OCI-LY7 (cell line): ENCODE measurements around the gene STARD9. TPM values are rescaled to one million over a fixed set of nuclear protein-coding genes. Genes with fewer than 3 reads are reported as not detected.
"Not testable (repeated sequence)": the region's sequence is repeated elsewhere in the genome, so short reads cannot be mapped to it uniquely, and the experiment has no call there.

Source experiments
- BruUV-seq: library from RNA; stranded (reverse); fragments of 400-500 nt; replicated peaks from 2 replicates; lab custom pipeline; 2021; lab: Mats Ljungman, UMichigan
- CTCF ChIA-PET: fragments of 300-600 bp; sonication (Branson Sonifier 250); formaldehyde crosslinking; loops from one replicate; lab custom pipeline; 2022; ENCODE audit warnings: antibody characterized with exemption; ENCODE audit not compliant: unreplicated experiment; lab: Charles Lee
- POLR2A ChIA-PET: fragments of 300-600 bp; sonication (Branson Sonifier 250); formaldehyde crosslinking; loops from one replicate; lab custom pipeline; 2022; ENCODE audit warnings: antibody characterized with exemption; lab: Charles Lee
- DNase-seq: peaks from one replicate; pipeline ENCODE4 v3.0.0-alpha.2; 2015; ENCODE audit warnings: low spot score
- H2AFZ ChIP-seq: fragments of 200-600 bp; sonication (generic), shearing (Covaris generic); 2 replicates; pipeline ENCODE4 v1.6.1; 2014; ENCODE audit warnings: mild to moderate bottlenecking, antibody characterized with exemption, low read length, moderate library complexity
- H3K27ac ChIP-seq: fragments of 200-600 bp; sonication (generic); 2 replicates; pipeline ENCODE4 v1.5.1; 2014; ENCODE audit warnings: mixed run types, low read depth, mild to moderate bottlenecking, moderate library complexity, low read length, inconsistent platforms; ENCODE audit not compliant: poor library complexity, severe bottlenecking
- H3K36me3 ChIP-seq: fragments of 200-600 bp; sonication (generic); 2 replicates; pipeline ENCODE4 v1.6.1; 2014; ENCODE audit warnings: mild to moderate bottlenecking, antibody characterized with exemption, low read length, moderate library complexity, mixed read lengths; ENCODE audit not compliant: insufficient read depth
- H3K4me1 ChIP-seq: fragments of 200-600 bp; sonication (generic); 2 replicates; pipeline ENCODE4 v1.5.1; 2014; ENCODE audit warnings: mild to moderate bottlenecking, low read length; ENCODE audit not compliant: insufficient read depth, poor library complexity, severe bottlenecking
- H3K4me2 ChIP-seq: fragments of 200-600 bp; sonication (generic); 2 replicates; pipeline ENCODE4 v1.6.1; 2014; ENCODE audit warnings: mild to moderate bottlenecking, low read length
- H3K4me3 ChIP-seq: fragments of 200-600 bp; sonication (generic); 2 replicates; pipeline ENCODE4 v1.5.1; 2014; ENCODE audit warnings: mild to moderate bottlenecking, low read depth, low read length; ENCODE audit not compliant: poor library complexity, severe bottlenecking
- H3K79me2 ChIP-seq: fragments of 200-600 bp; sonication (generic); 2 replicates; pipeline ENCODE4 v1.6.1; 2016; ENCODE audit warnings: low read depth, mild to moderate bottlenecking, low read length, moderate library complexity, mixed read lengths; ENCODE audit not compliant: insufficient read depth
- H3K9me2 ChIP-seq: fragments of 200-600 bp; sonication (generic); 2 replicates; pipeline ENCODE4 v1.6.1; 2016; ENCODE audit warnings: mild to moderate bottlenecking, low read length, mixed read lengths; ENCODE audit not compliant: insufficient read depth
- H3K9me3 ChIP-seq: fragments of 200-600 bp; sonication (generic); 2 replicates; pipeline ENCODE4 v1.6.1; 2014; ENCODE audit warnings: mild to moderate bottlenecking, mixed run types, low read length, mixed read lengths
- H4K20me1 ChIP-seq: fragments of 200-600 bp; sonication (generic); 2 replicates; pipeline ENCODE4 v1.6.1; 2014; ENCODE audit warnings: mild to moderate bottlenecking, antibody characterized with exemption, low read length, moderate library complexity, mixed read lengths; ENCODE audit not compliant: insufficient read depth
- EZH2phosphoT487 ChIP-seq: fragments of 200-600 bp; sonication (generic); IDR thresholded peaks from 2 replicates; pipeline ENCODE4 v1.6.1; 2018; ENCODE audit warnings: low read depth, borderline replicate concordance, mild to moderate bottlenecking, mixed run types, antibody characterized with exemption, low read length, moderate library complexity, mixed read lengths
- intact Hi-C: fragments of 100-400 bp; cut with micrococcal nuclease; formaldehyde crosslinking; loops from one replicate; pipeline ENCODE4 v1.10.0; 2022; ENCODE audit not compliant: unreplicated experiment
- total RNA-seq, 2 experiments: library from RNA; depleted of rRNA in 1 of 2; stranded (reverse); fragments of >200 nt in 1 of 2; shearing (Covaris generic) in 1 of 2; gene quantifications; 2 replicates each; pipeline ENCODE4 v1.2.3, GENCODE V29; 2014 to 2022
- TF ChIP-seq, protein P1 (sequence below): fragments of 200-600 bp; sonication (generic); conservative IDR thresholded peaks from 2 replicates; pipeline ENCODE4 v1.5.1; 2014; ENCODE audit warnings: mild to moderate bottlenecking, antibody characterized with exemption, low read length, moderate library complexity, mixed read lengths

STARD9 gene
- total RNA-seq, 2 experiments from 2014 or later, result 8.9 to 15.3 TPM

DNA sequence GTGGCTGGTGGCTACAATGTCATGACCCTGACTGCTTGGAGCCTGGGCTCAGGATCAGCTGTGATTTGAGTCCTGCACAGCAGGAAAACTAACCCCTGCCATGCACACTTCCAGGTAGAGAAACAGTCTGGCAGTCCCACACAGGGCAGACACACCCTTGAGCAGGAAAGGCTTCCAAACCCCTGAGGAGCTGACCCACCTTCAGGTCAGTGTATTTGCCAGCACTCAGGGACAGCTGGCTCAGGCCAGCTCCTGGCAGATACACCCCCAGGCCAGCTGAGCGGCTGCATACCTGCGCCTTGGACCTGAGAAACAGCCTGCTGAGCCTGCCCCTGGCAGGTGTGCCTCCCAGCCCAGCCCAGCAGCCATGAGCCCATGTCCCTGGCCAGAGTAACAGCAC is 183.7 kb downstream of the STARD9 start:
- CTCF ChIA-PET, result no interaction called here

GRCh38 chr15:42760759-42761158 is 185.4 kb downstream of the STARD9 start:
- Histone ChIP-seq H3K27ac (no peak overlapping the region), H3K79me2 (no peaks in the 10 kb centered on the region), H3K9me3 (peaks cover 16% of the 10 kb centered on the region), H3K36me3 (no peaks in the 10 kb centered on the region), H3K9me2 (no peaks in the 10 kb centered on the region), H2AFZ (no peak overlapping the region), H3K4me3 (no peak overlapping the region), H3K4me1 (no peaks in the 10 kb centered on the region), H3K4me2 (no peak overlapping the region), H4K20me1 (no peaks in the 10 kb centered on the region)
- intact Hi-C loops, result no loop called here
- BruUV-seq, result no TSS peak
- no peak for TF ChIP-seq EZH2phosphoT487
- TF ChIP-seq, protein P1, sequence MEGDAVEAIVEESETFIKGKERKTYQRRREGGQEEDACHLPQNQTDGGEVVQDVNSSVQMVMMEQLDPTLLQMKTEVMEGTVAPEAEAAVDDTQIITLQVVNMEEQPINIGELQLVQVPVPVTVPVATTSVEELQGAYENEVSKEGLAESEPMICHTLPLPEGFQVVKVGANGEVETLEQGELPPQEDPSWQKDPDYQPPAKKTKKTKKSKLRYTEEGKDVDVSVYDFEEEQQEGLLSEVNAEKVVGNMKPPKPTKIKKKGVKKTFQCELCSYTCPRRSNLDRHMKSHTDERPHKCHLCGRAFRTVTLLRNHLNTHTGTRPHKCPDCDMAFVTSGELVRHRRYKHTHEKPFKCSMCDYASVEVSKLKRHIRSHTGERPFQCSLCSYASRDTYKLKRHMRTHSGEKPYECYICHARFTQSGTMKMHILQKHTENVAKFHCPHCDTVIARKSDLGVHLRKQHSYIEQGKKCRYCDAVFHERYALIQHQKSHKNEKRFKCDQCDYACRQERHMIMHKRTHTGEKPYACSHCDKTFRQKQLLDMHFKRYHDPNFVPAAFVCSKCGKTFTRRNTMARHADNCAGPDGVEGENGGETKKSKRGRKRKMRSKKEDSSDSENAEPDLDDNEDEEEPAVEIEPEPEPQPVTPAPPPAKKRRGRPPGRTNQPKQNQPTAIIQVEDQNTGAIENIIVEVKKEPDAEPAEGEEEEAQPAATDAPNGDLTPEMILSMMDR, result no peak
- ChIA-PET CTCF (no interaction called here), POLR2A (no interaction called here)
- DNase-seq, result no peak

More for the DNA sequence above, 183.7 kb downstream of the STARD9 start:
- Histone ChIP-seq H3K4me2 (no peak overlapping the region), H3K36me3 (no peaks in the 10 kb centered on the region), H3K9me3 (peaks cover 16% of the 10 kb centered on the region), H2AFZ (no peak overlapping the region), H3K4me1 (no peaks in the 10 kb centered on the region), H3K9me2 (no peaks in the 10 kb centered on the region), H4K20me1 (no peaks in the 10 kb centered on the region), H3K79me2 (no peaks in the 10 kb centered on the region), H3K4me3 (no peak overlapping the region), H3K27ac (no peak overlapping the region)
- no TSS peak for BruUV-seq
- POLR2A ChIA-PET, result no interaction called here
- no peak for TF ChIP-seq EZH2phosphoT487
- TF ChIP-seq, protein P1, result no peak
- DNase-seq, result no peak
- intact Hi-C loops, result no loop called here

- H2AFZ ChIP-seq, H3K4me2 ChIP-seq, H3K36me3 ChIP-seq, DNase-seq, H3K27ac ChIP-seq, intact Hi-C loops, POLR2A ChIA-PET, H3K9me2 ChIP-seq, H4K20me1 ChIP-seq, CTCF ChIA-PET, H3K4me1 ChIP-seq, H3K79me2 ChIP-seq, H3K4me3 ChIP-seq, BruUV-seq: not testable (repeated sequence)
- H3K9me3 ChIP-seq, result peaks cover 16% of the 10 kb centered on the region
Observed at GRCh38 chr15:42761813-42762212, 186.4 kb downstream of the STARD9 start.

DNA sequence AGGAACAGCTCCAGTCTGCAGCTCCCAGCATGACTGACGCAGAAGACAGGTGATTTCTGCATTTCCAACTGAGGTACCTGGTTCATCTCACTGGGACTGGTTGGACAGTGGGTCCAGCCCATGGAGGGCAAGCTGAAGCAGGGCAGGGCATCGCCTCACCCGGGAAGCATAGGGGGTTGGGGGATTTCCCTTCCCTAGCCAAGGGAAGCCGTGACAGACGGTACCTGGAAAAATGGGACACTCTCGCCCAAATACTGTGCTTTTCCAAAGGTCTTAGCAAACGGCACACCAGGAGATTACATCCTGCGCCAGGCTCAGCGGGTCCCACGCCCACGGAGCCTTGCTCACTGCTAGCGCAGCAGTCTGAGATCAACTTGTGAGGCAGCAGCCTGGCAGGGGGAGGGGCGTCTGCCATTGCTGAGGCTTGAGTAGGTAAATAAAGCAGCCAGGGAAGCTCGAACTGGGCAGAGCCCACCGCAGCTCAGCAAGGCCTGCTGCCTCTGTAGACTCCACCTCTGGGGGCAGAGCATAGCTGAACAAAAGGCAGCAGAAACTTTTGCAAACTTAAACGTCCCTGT is 188.8 kb downstream of the STARD9 start:
- peaks cover 16% of the 10 kb centered on the region for H3K9me3 ChIP-seq
- BruUV-seq, H3K4me3 ChIP-seq, H3K4me1 ChIP-seq, H3K9me2 ChIP-seq, H3K4me2 ChIP-seq, intact Hi-C loops, H3K36me3 ChIP-seq, H2AFZ ChIP-seq, CTCF ChIA-PET, DNase-seq, H3K27ac ChIP-seq, H4K20me1 ChIP-seq, H3K79me2 ChIP-seq: not testable (repeated sequence)
- POLR2A ChIA-PET, result interaction anchor here (0.6 kb wide), 1 partner anchor 14 kb away, joined by 3 read pairs; no protein-coding TSS in a partner anchor

- intact Hi-C loops, CTCF ChIA-PET, H3K9me3 ChIP-seq: not testable (repeated sequence)
Observed at GRCh38 chr15:42766109-42766508, 190.7 kb downstream of the STARD9 start.

More at GRCh38 chr15:42766109-42766508, 190.7 kb downstream of the STARD9 start:
- H3K4me1 ChIP-seq, POLR2A ChIA-PET, H3K4me3 ChIP-seq, H3K36me3 ChIP-seq, H3K27ac ChIP-seq, H3K79me2 ChIP-seq, H3K9me2 ChIP-seq, DNase-seq, BruUV-seq, H2AFZ ChIP-seq, H4K20me1 ChIP-seq, H3K4me2 ChIP-seq: not testable (repeated sequence)
